BE2C (cell line): Measurements from ENCODE around the gene LDLRAD2.

ENCODE experiments used
- DNase-seq: peaks from one replicate; pipeline ENCODE4 v3.0.0-alpha.2; 2020
- H3K27me3 ChIP-seq: fragments of 250-450 bp; sonication (Bioruptor Pico); 2 replicates; pipeline ENCODE4 v1.5.1; 2020; ENCODE audit warnings: mild to moderate bottlenecking
- H3K36me3 ChIP-seq: fragments of 250-450 bp; sonication (Bioruptor Pico); 2 replicates; pipeline ENCODE4 v1.5.1; 2020; ENCODE audit warnings: mild to moderate bottlenecking
- H3K4me1 ChIP-seq: fragments of 250-450 bp; sonication (Bioruptor Pico); 2 replicates; pipeline ENCODE4 v1.5.1; 2020
- H3K4me3 ChIP-seq: 2 replicates; pipeline ENCODE4 v1.5.1; 2011; ENCODE audit warnings: low read depth, low read length
- H3K9me3 ChIP-seq: fragments of 250-450 bp; sonication (Bioruptor Pico); 2 replicates; pipeline ENCODE4 v1.5.1; 2020
- CTCF ChIP-seq: IDR thresholded peaks from 2 replicates; pipeline ENCODE4 v1.5.1; 2012; ENCODE audit warnings: mild to moderate bottlenecking, low read depth, low read length

The LDLRAD2 gene

GRCh38 chr1:21873174-21873573 is 61.1 kb downstream of the LDLRAD2 start:
- DNase-seq, result no peak
- Histone ChIP-seq H3K36me3 (no peaks in the 10 kb centered on the region), H3K4me3 (no peak overlapping the region), H3K9me3 (no peaks in the 10 kb centered on the region), H3K4me1 (no peaks in the 10 kb centered on the region), H3K27me3 (no peaks in the 10 kb centered on the region)
- no peak for TF ChIP-seq CTCF

GRCh38 chr1:21873761-21874160 is 61.7 kb downstream of the LDLRAD2 start:
- H3K27me3 ChIP-seq, result no peaks in the 10 kb centered on the region
- H3K9me3 ChIP-seq, result no peaks in the 10 kb centered on the region
- no peak for TF ChIP-seq CTCF
- no peak for DNase-seq
- H3K4me1 ChIP-seq, result no peaks in the 10 kb centered on the region
- H3K36me3 ChIP-seq, result no peaks in the 10 kb centered on the region
- no peak overlapping the region for H3K4me3 ChIP-seq

GRCh38 chr1:21874328-21874727 is 62.3 kb downstream of the LDLRAD2 start:
- Histone ChIP-seq H3K4me3 (no peak overlapping the region), H3K4me1 (no peaks in the 10 kb centered on the region), H3K36me3 (no peaks in the 10 kb centered on the region), H3K27me3 (no peaks in the 10 kb centered on the region), H3K9me3 (no peaks in the 10 kb centered on the region)
- DNase-seq, result no peak
- TF ChIP-seq CTCF, result no peak
